Stimulated activated CD4-positive, alpha-beta T cell treated with anti-CD3 and anti-CD28 coated beads, Interleukin-15, amount 100 ng/mL, for 1 hour (primary cell): ENCODE measurements around the gene FUT1.
"Not testable (repeated sequence)": the region's sequence is repeated elsewhere in the genome, so short reads cannot be mapped to it uniquely, and the experiment has no call there.

Experiments used
- DNase-seq, 2 donors: peaks; one replicate each; pipeline ENCODE4 v3.0.0-alpha.2; 2020; ENCODE audit warnings: low read depth in 1 of 2, low spot score in 1 of 2

Gene FUT1

GRCh38 chr19:48718106-48718505, 34.3 kb downstream of the FUT1 start:
- DNase-seq, result not testable (repeated sequence)

- DNase-seq, result no peak
These were observed 35.7 kb downstream of the FUT1 start for GRCh38 chr19:48716562-48717291.

- DNase-seq, result no peak
These were observed 36.7 kb downstream of the FUT1 start for GRCh38 chr19:48715681-48716171.

GRCh38 chr19:48714759-48715675, 37.4 kb downstream of the FUT1 start:
- no peak for DNase-seq

- peak; percentile 92 to 95 for DNase-seq
These were observed 38.3 kb downstream of the FUT1 start for GRCh38 chr19:48713864-48714755.

- DNase-seq, result no peak
These were observed 39.2 kb downstream of the FUT1 start for GRCh38 chr19:48713041-48713863.

- no peak for DNase-seq
These were observed 41.3 kb downstream of the FUT1 start for GRCh38 chr19:48711106-48711662.

- DNase-seq, result no peak
These were observed 44.0 kb downstream of the FUT1 start for GRCh38 chr19:48708471-48708870.

- DNase-seq, result no peak
These were observed 47.0 kb downstream of the FUT1 start for GRCh38 chr19:48705431-48705830.

GRCh38 chr19:48703316-48703715, 49.1 kb downstream of the FUT1 start:
- DNase-seq, result no peak

GRCh38 chr19:48702701-48703100, 49.7 kb downstream of the FUT1 start:
- no peak for DNase-seq

- DNase-seq, result no peak
These were observed 54.4 kb downstream of the FUT1 start for GRCh38 chr19:48698046-48698445.
